Endodermal cell (in vitro differentiated cells): Measurements from ENCODE around the gene GFOD2. TPM values are rescaled to one million over a fixed set of nuclear protein-coding genes. Genes with fewer than 3 reads are reported as not detected.

ENCODE experiments used
- DNase-seq: peaks from one replicate; pipeline ENCODE4 v3.0.0-alpha.2; 2017
- H3K27ac ChIP-seq: 2 replicates; pipeline ENCODE4 v1.5.1; 2013; ENCODE audit warnings: mild to moderate bottlenecking, low read depth, low read length, moderate library complexity
- H3K27me3 ChIP-seq: 2 replicates; pipeline ENCODE4 v1.6.1; 2013; ENCODE audit warnings: mild to moderate bottlenecking, low read length, moderate library complexity; ENCODE audit not compliant: insufficient read depth, control insufficient read depth, poor library complexity, severe bottlenecking
- H3K36me3 ChIP-seq: 2 replicates; pipeline ENCODE4 v1.7.0; 2013; ENCODE audit warnings: mild to moderate bottlenecking, low read length, moderate library complexity; ENCODE audit not compliant: control insufficient read depth, insufficient read depth
- H3K4me1 ChIP-seq: one replicate; pipeline ENCODE4 v1.7.0; 2013; ENCODE audit warnings: low read length; ENCODE audit not compliant: control insufficient read depth, insufficient read depth
- H3K4me3 ChIP-seq: 2 replicates; pipeline ENCODE4 v1.5.1; 2013; ENCODE audit warnings: mild to moderate bottlenecking, low read length, moderate library complexity
- H3K9ac ChIP-seq: 2 replicates; pipeline ENCODE4 v1.6.1; 2013; ENCODE audit warnings: mild to moderate bottlenecking, low read length, moderate library complexity; ENCODE audit not compliant: poor library complexity, severe bottlenecking; ENCODE audit errors: extremely low read depth
- H3K9me3 ChIP-seq: 2 replicates; pipeline ENCODE4 v1.6.1; 2013; ENCODE audit warnings: mild to moderate bottlenecking, low read length, moderate library complexity; ENCODE audit not compliant: control insufficient read depth
- H3K27ac Mint-ChIP-seq: 2 replicates; pipeline ENCODE4 v1.8.0; 2020; ENCODE audit warnings: mixed read lengths
- H3K27me3 Mint-ChIP-seq: 2 replicates; pipeline ENCODE4 v1.8.0; 2021; ENCODE audit warnings: mild to moderate bottlenecking, mixed read lengths; ENCODE audit not compliant: insufficient read depth
- H3K36me3 Mint-ChIP-seq: 2 replicates; pipeline ENCODE4 v1.8.0; 2020; ENCODE audit warnings: low read depth, mixed read lengths
- H3K4me1 Mint-ChIP-seq: 2 replicates; pipeline ENCODE4 v1.8.0; 2020; ENCODE audit warnings: mixed read lengths
- H3K4me3 Mint-ChIP-seq: 2 replicates; pipeline ENCODE4 v1.8.0; 2020; ENCODE audit warnings: mild to moderate bottlenecking, moderate library complexity, mixed read lengths
- H3K9me3 Mint-ChIP-seq: 2 replicates; pipeline ENCODE4 v1.8.0; 2020; ENCODE audit warnings: mild to moderate bottlenecking, mixed read lengths
- WGBS, 2 experiments: methylation state at CpG; one replicate each; pipeline versions ENCODE4 v1.1.5 to v1.1.7; 2013; ENCODE audit warnings: missing lambda C conversion rate in 2 of 2, mixed read lengths in 1 of 2; ENCODE audit not compliant: insufficient coverage in 1 of 2, insufficient read length in 1 of 2; 5-methylcytosine and 5-hydroxymethylcytosine counted together
- total RNA-seq, 2 donors: library from RNA; stranded (reverse); fragmentation: NEBNext Ultra II Directional in 1 of 2; extraction: Animal tissue kit (Norgen Biotek cat#: 25700) in 1 of 2; gene quantifications; 2 replicates in 1 of 2; 3 replicates in 1 of 2; pipeline ENCODE4 v1.2.1, GENCODE V29; 2021
- TF ChIP-seq, protein P1 (sequence below): fragments of 200-600 bp; sonication (generic); conservative IDR thresholded peaks from 2 replicates; pipeline ENCODE4 v1.5.0; 2021; ENCODE audit warnings: antibody characterized with exemption, mild to moderate bottlenecking

The GFOD2 gene
- total RNA-seq, 2 donors from 2014 or later = 18.2 to 21.2 TPM

DNA sequence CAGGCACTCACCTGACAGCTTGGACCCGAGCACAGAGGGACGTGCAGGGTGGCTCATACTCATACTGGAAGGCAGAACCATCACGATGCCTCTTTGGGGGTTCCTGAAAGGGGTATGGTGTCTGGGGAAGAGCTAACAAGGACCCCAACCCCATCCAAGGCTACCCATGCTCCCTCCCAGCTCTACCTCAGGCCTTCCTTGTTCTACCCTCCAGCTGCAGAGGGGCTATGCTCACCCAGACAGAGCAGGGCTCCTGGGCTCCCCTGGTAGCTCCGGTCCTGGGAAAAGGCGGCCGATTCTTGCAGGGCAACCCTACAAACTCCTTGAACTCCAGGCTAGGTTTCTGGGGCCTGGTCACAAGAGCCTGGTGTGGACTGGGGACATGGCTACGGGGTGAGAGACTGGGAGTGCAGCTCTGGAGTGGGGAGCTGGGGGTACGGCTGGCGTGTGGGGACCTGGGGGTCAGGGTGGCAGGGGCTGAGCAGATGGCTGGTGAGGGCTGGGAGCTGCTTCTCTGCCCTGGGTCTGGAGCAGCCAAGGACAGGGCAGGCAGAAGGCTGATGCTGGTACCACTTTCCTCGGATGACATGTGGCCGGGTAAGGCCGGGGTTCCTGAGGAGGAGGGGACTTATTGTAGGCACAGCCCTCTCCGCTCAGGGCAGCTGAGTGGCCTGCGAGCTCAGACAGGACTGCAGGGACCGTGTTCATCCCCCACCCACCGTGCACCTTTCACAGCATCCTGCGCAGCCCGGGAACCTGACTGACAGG, 61.2 kb downstream of the GFOD2 start:
- H3K4me3 Mint-ChIP-seq = no peak overlapping the region
- TF ChIP-seq, protein P1, sequence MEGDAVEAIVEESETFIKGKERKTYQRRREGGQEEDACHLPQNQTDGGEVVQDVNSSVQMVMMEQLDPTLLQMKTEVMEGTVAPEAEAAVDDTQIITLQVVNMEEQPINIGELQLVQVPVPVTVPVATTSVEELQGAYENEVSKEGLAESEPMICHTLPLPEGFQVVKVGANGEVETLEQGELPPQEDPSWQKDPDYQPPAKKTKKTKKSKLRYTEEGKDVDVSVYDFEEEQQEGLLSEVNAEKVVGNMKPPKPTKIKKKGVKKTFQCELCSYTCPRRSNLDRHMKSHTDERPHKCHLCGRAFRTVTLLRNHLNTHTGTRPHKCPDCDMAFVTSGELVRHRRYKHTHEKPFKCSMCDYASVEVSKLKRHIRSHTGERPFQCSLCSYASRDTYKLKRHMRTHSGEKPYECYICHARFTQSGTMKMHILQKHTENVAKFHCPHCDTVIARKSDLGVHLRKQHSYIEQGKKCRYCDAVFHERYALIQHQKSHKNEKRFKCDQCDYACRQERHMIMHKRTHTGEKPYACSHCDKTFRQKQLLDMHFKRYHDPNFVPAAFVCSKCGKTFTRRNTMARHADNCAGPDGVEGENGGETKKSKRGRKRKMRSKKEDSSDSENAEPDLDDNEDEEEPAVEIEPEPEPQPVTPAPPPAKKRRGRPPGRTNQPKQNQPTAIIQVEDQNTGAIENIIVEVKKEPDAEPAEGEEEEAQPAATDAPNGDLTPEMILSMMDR = no peak
- 87 to 89% methylated on average over 5 to 18 of the region's 18 CpGs for WGBS, 2 experiments
- H3K27me3 Mint-ChIP-seq = peaks cover 20% of the 10 kb centered on the region
- H3K27ac ChIP-seq = no peak overlapping the region
- no peaks in the 10 kb centered on the region for H3K9me3 ChIP-seq
- H3K9me3 Mint-ChIP-seq = no peaks in the 10 kb centered on the region
- peaks cover 16% of the 10 kb centered on the region for H3K36me3 ChIP-seq
- peaks cover 9% of the 10 kb centered on the region for H3K4me1 Mint-ChIP-seq
- H3K36me3 Mint-ChIP-seq = peaks cover 5% of the 10 kb centered on the region
- no peak overlapping the region for H3K27ac Mint-ChIP-seq
- no peak overlapping the region for H3K4me3 ChIP-seq
- no peak overlapping the region for H3K9ac ChIP-seq
- H3K27me3 ChIP-seq = peaks cover 7% of the 10 kb centered on the region
- DNase-seq = no peak
- H3K4me1 ChIP-seq = peaks cover 8% of the 10 kb centered on the region

DNA sequence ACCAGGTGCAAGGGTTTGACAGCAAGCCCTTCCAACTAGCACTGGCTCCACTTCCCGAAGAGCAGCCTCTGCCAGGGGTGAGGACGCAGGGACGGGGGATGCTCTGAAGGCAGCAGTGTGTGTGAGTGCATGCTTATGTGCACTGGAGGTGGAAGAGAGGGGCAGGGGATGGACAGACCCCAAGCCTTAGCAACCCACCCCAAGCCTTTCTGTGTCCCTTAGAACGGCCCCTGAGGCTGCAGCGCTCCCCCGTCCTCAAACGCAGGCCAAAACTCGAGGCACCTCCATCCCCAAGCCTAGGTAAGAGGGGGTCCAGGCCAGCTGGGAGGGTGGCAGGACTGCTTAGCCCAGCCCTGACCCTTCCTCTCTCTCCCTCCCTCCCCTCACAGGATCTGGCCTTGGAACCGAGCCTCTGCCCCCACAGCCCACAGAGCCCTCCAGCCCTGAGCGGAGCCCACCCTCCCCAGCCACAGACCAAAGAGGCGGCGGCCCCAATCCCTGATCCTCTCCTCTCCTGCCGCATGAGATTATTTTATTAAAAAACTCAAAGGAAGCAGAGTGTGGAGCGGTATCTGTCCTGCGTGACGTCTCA, 62.0 kb downstream of the GFOD2 start:
- Histone ChIP-seq H3K27me3 (peaks cover 7% of the 10 kb centered on the region), H3K36me3 (peaks cover 9% of the 10 kb centered on the region), H3K27ac (no peak overlapping the region), H3K9ac (no peak overlapping the region), H3K4me3 (no peak overlapping the region), H3K9me3 (no peaks in the 10 kb centered on the region), H3K4me1 (peaks cover 8% of the 10 kb centered on the region)
- DNase-seq = no peak
- H3K4me3 Mint-ChIP-seq = no peak overlapping the region
- H3K36me3 Mint-ChIP-seq = peaks cover 4% of the 10 kb centered on the region
- TF ChIP-seq, protein P1 = no peak
- peaks cover 9% of the 10 kb centered on the region for H3K4me1 Mint-ChIP-seq
- H3K27me3 Mint-ChIP-seq = peaks cover 22% of the 10 kb centered on the region
- H3K27ac Mint-ChIP-seq = no peak overlapping the region
- WGBS, 2 experiments = 94 to 96% methylated on average over 5 to 16 of the region's 16 CpGs
- no peaks in the 10 kb centered on the region for H3K9me3 Mint-ChIP-seq

DNA sequence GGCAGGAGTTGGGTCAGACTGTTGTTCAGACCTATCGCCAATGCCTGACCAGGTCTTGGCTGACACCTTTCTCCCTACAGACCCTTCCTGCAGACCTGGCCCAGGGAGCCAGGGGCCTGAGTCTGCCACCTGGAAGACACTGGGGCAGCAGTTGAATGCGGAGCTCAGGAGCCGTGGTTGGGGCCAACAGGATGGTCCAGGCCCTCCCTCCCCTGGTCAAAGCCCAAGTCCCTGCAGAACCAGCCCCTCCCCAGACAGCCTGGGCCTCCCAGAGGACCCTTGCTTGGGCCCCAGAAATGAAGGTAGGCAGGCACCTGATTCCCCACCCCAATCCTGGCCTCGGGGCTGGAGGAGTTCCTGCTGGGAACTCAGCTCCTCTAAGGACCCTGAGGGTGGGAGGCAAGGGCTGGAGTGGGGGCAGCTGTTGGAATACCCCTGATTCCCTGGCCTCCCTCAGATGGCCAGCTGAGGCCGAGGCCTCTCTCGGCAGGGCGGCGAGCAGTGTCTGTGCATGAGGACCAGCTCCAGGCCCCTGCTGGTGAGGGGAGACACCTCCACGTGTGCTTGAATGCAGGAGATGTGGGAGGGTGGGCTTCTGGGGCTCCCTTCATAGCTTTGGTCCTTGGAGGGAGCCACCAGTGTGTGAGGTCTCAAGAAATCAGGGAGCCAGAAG, 62.6 kb downstream of the GFOD2 start:
- H3K27ac ChIP-seq = no peak overlapping the region
- no peaks in the 10 kb centered on the region for H3K9me3 ChIP-seq
- Mint-ChIP-seq H3K27me3 (peaks cover 25% of the 10 kb centered on the region), H3K4me3 (no peak overlapping the region), H3K4me1 (peaks cover 9% of the 10 kb centered on the region), H3K9me3 (no peaks in the 10 kb centered on the region), H3K36me3 (peaks cover 4% of the 10 kb centered on the region), H3K27ac (no peak overlapping the region)
- H3K4me3 ChIP-seq = no peak overlapping the region
- TF ChIP-seq, protein P1 = no peak
- H3K27me3 ChIP-seq = peaks cover 7% of the 10 kb centered on the region
- no peak for DNase-seq
- peaks cover 5% of the 10 kb centered on the region for H3K4me1 ChIP-seq
- WGBS, 2 experiments = 81 to 91% methylated on average over 4 to 9 of the region's 9 CpGs
- H3K9ac ChIP-seq = no peak overlapping the region
- H3K36me3 ChIP-seq = peaks cover 9% of the 10 kb centered on the region
